Measurements from ENCODE around the gene DCST2. TPM values are rescaled to one million over a fixed set of nuclear protein-coding genes. Genes with fewer than 3 reads are reported as not detected.

DCST2 gene
- total RNA-seq, 1 donor from 2014 or later: not detected

DNA sequence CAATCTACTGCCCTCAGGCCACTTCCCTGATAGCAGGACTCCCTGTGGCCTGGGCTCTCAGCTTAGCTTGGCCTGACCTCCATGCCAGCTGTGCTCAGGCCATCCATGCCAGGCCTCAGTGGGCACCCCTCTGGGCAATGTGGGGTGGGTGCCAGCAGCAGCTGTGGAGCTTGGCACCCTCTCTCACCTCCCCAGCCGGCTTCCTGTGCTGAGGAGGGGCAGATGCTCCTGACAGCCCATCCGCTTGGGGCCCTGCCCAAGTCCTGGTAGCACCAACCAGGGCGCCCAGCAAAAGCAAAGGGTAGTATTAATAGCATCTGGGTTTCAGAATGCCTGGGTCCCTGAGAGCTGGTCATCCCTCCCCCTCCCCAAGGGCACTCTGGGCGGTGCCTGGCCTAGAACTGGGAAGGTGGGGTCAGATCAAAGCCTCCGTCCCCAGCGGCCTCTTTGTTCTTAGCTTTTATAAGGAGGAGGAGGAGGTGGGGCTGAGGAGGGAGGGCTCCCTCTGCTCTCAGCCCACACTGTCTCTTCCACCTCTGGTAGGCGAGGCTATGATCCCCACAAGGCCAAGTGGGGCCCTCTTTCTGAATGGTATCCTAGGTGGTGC is 36.1 kb upstream of the DCST2 start:
- H3K27ac ChIP-seq (ENCODE audit: low read depth, low read length): no peak overlapping the region
- H3K4me3 ChIP-seq (ENCODE audit: low read length in 3 of 3): no peak overlapping the region
- H3K9me3 ChIP-seq (ENCODE audit: control insufficient read depth in 3 of 3, low read length in 3 of 3): no peaks in the 10 kb centered on the region
- no peak overlapping the region for H3K9ac ChIP-seq (ENCODE audit: low read depth in 1 of 3, low read length in 3 of 3)
- H3K27me3 ChIP-seq (ENCODE audit: control insufficient read depth in 3 of 3, insufficient read depth in 3 of 3, low read length in 3 of 3): no peaks in the 10 kb centered on the region
- no peaks in the 10 kb centered on the region for H3K36me3 ChIP-seq (ENCODE audit: control insufficient read depth in 3 of 3, insufficient read depth in 3 of 3, low read length in 3 of 3)
- H3K4me1 ChIP-seq (ENCODE audit: control insufficient read depth in 3 of 3, insufficient read depth in 3 of 3, low read length in 3 of 3): peaks cover 10 to 18% (median 11%) of the 10 kb centered on the region in 3 donors

GRCh38 chr1:155068599-155068998 is 35.0 kb upstream of the DCST2 start:
- no peak overlapping the region for H3K9ac ChIP-seq (ENCODE audit: low read depth in 1 of 3, low read length in 3 of 3)
- no peak overlapping the region for H3K4me3 ChIP-seq (ENCODE audit: low read length in 3 of 3)
- no peaks in the 10 kb centered on the region for H3K36me3 ChIP-seq (ENCODE audit: control insufficient read depth in 3 of 3, insufficient read depth in 3 of 3, low read length in 3 of 3)

GRCh38 chr1:155066777-155067176 is 33.2 kb upstream of the DCST2 start:
- peaks cover 26 to 39% (median 28%) of the 10 kb centered on the region in 3 donors for H3K4me1 ChIP-seq (ENCODE audit: control insufficient read depth in 3 of 3, insufficient read depth in 3 of 3, low read length in 3 of 3)
- H3K36me3 ChIP-seq (ENCODE audit: control insufficient read depth in 3 of 3, insufficient read depth in 3 of 3, low read length in 3 of 3): no peaks in the 10 kb centered on the region
- H3K27ac ChIP-seq (ENCODE audit: low read depth, low read length): no peak overlapping the region
- H3K27me3 ChIP-seq (ENCODE audit: control insufficient read depth in 3 of 3, insufficient read depth in 3 of 3, low read length in 3 of 3): no peaks in the 10 kb centered on the region
- no peak overlapping the region for H3K9ac ChIP-seq (ENCODE audit: low read depth in 1 of 3, low read length in 3 of 3)
- no peak overlapping the region for H3K4me3 ChIP-seq (ENCODE audit: low read length in 3 of 3)
- H3K9me3 ChIP-seq (ENCODE audit: control insufficient read depth in 3 of 3, low read length in 3 of 3): no peaks in the 10 kb centered on the region

More at GRCh38 chr1:155068599-155068998, 35.0 kb upstream of the DCST2 start:
- Histone ChIP-seq H3K27me3 (ENCODE audit: control insufficient read depth in 3 of 3, insufficient read depth in 3 of 3, low read length in 3 of 3) (no peaks in the 10 kb centered on the region), H3K4me1 (ENCODE audit: control insufficient read depth in 3 of 3, insufficient read depth in 3 of 3, low read length in 3 of 3) (peaks cover 10 to 22% (median 16%) of the 10 kb centered on the region in 3 donors), H3K9me3 (ENCODE audit: control insufficient read depth in 3 of 3, low read length in 3 of 3) (no peaks in the 10 kb centered on the region), H3K27ac (ENCODE audit: low read depth, low read length) (no peak overlapping the region)

- Histone ChIP-seq H3K9ac (ENCODE audit: low read depth in 1 of 3, low read length in 3 of 3) (no peak overlapping the region), H3K4me3 (ENCODE audit: low read length in 3 of 3) (no peak overlapping the region), H3K36me3 (ENCODE audit: control insufficient read depth in 3 of 3, insufficient read depth in 3 of 3, low read length in 3 of 3) (peaks cover 4 to 9% (median 5%) of the 10 kb centered on the region in 3 donors), H3K4me1 (ENCODE audit: control insufficient read depth in 3 of 3, insufficient read depth in 3 of 3, low read length in 3 of 3) (peaks cover 25 to 36% (median 28%) of the 10 kb centered on the region in 3 donors), H3K27ac (ENCODE audit: low read depth, low read length) (no peak overlapping the region), H3K9me3 (ENCODE audit: control insufficient read depth in 3 of 3, low read length in 3 of 3) (no peaks in the 10 kb centered on the region), H3K27me3 (ENCODE audit: control insufficient read depth in 3 of 3, insufficient read depth in 3 of 3, low read length in 3 of 3) (no peaks in the 10 kb centered on the region)
These were observed 31.4 kb upstream of the DCST2 start for GRCh38 chr1:155064832-155065429.

DNA sequence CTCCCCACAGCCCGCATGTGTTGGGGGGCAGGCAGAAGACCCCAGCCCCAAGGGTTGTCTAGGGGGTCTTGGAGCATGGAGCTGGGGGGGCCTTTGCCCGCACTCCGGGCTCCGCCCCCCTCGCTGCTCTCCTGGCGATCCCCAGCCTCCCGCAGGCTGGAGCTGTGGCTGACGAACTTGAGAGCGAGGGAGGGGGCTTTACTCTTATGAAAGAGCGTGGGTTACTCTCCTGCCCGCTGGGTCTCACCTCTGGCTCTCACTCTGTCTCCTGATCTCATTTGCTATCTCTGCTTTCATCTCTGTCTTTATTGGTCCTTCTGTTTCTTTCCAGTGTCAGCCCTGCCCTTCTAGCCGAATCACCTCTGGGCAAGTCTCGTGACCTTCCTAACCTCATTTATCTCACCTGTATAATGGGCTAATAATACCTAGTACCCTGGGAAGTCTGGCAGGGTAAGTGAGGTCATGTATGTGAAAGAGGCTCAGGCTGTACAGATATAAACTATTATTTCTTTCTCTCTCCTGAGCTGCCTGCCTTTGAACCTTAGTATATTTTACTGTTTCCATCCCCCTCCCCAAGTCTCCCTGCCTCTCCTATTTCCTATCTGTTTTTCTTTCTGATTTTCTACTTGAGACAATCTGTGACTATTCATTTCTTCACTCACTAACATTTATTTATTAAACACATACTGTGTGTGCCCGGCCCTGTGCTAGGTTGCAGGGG is 30.7 kb upstream of the DCST2 start:
- Histone ChIP-seq H3K9me3 (ENCODE audit: control insufficient read depth in 3 of 3, low read length in 3 of 3) (no peaks in the 10 kb centered on the region), H3K27ac (ENCODE audit: low read depth, low read length) (no peak overlapping the region), H3K9ac (ENCODE audit: low read depth in 1 of 3, low read length in 3 of 3) (peak overlapping the region in 2 of 3 donors; percentile 51 to 88), H3K4me1 (ENCODE audit: control insufficient read depth in 3 of 3, insufficient read depth in 3 of 3, low read length in 3 of 3) (peaks cover 24 to 30% (median 28%) of the 10 kb centered on the region in 3 donors), H3K36me3 (ENCODE audit: control insufficient read depth in 3 of 3, insufficient read depth in 3 of 3, low read length in 3 of 3) (peaks cover 4 to 12% (median 8%) of the 10 kb centered on the region in 3 donors), H3K4me3 (ENCODE audit: low read length in 3 of 3) (peak overlapping the region; percentile 82 to 88 (median 83)), H3K27me3 (ENCODE audit: control insufficient read depth in 3 of 3, insufficient read depth in 3 of 3, low read length in 3 of 3) (no peaks in the 10 kb centered on the region)

GRCh38 chr1:155063550-155064110 is 30.0 kb upstream of the DCST2 start, which contains the start of gene EFNA4:
Gene EFNA4, plus strand, starts transcription at chr1:155063740. Its CDS starts 84 bp downstream, at chr1:155063824.
- H3K4me3 ChIP-seq (ENCODE audit: low read length in 3 of 3): peak within 1 kb of the TSS; percentile 82 to 88 (median 83)
- H3K9ac ChIP-seq (ENCODE audit: low read depth in 1 of 3, low read length in 3 of 3): peak within 1 kb of the TSS; percentile 70 to 88 (median 82)
- peaks cover 24 to 30% (median 28%) of the 10 kb centered on the region in 3 donors for H3K4me1 ChIP-seq (ENCODE audit: control insufficient read depth in 3 of 3, insufficient read depth in 3 of 3, low read length in 3 of 3)
- no peaks in the 10 kb centered on the region for H3K27me3 ChIP-seq (ENCODE audit: control insufficient read depth in 3 of 3, insufficient read depth in 3 of 3, low read length in 3 of 3)
- peak within 1 kb of the TSS; percentile 44 for H3K27ac ChIP-seq (ENCODE audit: low read depth, low read length)
- H3K9me3 ChIP-seq (ENCODE audit: control insufficient read depth in 3 of 3, low read length in 3 of 3): no peaks in the 10 kb centered on the region
- peaks cover 6 to 14% (median 9%) of the 10 kb centered on the region in 3 donors for H3K36me3 ChIP-seq (ENCODE audit: control insufficient read depth in 3 of 3, insufficient read depth in 3 of 3, low read length in 3 of 3)

DNA sequence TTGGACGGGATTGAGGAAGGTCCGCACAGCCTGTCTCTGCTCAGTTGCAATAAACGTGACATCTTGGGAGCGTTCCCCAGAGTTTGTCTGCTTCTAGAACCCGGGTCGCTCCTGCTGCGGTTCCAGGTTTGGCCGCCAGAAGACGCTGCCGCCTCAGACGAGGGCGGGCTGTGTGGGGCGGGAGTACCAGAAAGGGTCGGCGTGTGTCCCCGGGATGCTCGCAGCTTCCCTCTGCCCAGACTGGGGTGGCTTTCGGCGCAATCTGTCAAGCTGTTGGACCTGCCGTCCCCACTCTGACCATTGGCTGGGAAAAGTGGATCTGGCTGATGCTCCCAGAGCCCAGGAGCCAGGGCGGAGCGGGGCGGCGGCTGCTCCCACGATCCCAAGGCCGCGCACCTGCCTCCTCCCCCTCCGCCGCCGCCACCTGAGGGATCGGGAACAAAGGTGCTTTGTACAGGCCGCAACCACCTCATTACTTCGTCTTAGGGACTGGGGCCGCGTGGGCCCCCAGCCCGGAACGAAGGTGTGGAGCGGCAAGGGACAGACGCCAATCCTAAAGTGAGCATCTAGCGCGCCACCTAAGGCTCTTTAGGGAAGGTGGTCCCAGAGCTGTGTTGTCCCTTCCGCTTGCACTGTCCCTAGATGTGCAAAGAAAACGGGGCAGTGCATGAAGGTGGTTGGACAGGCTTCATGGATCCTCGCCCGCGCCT is 29.3 kb upstream of the DCST2 start:
- no peaks in the 10 kb centered on the region for H3K9me3 ChIP-seq (ENCODE audit: control insufficient read depth in 3 of 3, low read length in 3 of 3)
- no peak overlapping the region for H3K27ac ChIP-seq (ENCODE audit: low read depth, low read length)

DNA sequence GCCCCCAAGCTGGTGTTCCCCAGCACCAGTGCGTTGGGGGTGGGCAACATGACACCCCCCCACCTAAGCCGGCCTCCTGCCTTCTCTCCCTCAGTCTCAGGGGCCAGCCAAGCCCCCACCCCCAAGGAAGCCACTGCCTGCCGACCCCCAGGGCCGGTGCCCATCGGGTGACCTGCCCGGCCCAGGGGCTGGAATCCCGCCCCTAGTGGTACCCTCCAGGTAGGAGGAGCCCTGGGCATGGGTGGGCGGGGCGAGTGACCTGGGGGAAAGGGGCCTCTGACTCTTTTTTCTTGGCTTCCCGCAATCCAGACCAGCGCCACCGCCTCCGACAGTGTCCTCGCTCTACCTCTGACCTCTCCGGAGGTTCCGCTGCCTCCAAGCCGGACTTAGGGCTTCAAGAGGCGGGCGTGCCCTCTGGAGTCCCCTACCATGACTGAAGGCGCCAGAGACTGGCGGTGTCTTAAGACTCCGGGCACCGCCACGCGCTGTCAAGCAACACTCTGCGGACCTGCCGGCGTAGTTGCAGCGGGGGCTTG is 28.6 kb upstream of the DCST2 start:
- Histone ChIP-seq H3K27ac (ENCODE audit: low read depth, low read length) (no peak overlapping the region), H3K36me3 (ENCODE audit: control insufficient read depth in 3 of 3, insufficient read depth in 3 of 3, low read length in 3 of 3) (peaks cover 18 to 27% (median 21%) of the 10 kb centered on the region in 3 donors), H3K9ac (ENCODE audit: low read depth in 1 of 3, low read length in 3 of 3) (no peak overlapping the region), H3K4me1 (ENCODE audit: control insufficient read depth in 3 of 3, insufficient read depth in 3 of 3, low read length in 3 of 3) (peaks cover 24 to 30% (median 28%) of the 10 kb centered on the region in 3 donors), H3K27me3 (ENCODE audit: control insufficient read depth in 3 of 3, insufficient read depth in 3 of 3, low read length in 3 of 3) (no peaks in the 10 kb centered on the region), H3K4me3 (ENCODE audit: low read length in 3 of 3) (no peak overlapping the region), H3K9me3 (ENCODE audit: control insufficient read depth in 3 of 3, low read length in 3 of 3) (no peaks in the 10 kb centered on the region)

More for the DNA sequence above, 29.3 kb upstream of the DCST2 start:
- Histone ChIP-seq H3K27me3 (ENCODE audit: control insufficient read depth in 3 of 3, insufficient read depth in 3 of 3, low read length in 3 of 3) (no peaks in the 10 kb centered on the region), H3K9ac (ENCODE audit: low read depth in 1 of 3, low read length in 3 of 3) (peak overlapping the region; percentile 70 to 88 (median 82)), H3K36me3 (ENCODE audit: control insufficient read depth in 3 of 3, insufficient read depth in 3 of 3, low read length in 3 of 3) (peaks cover 13 to 20% (median 16%) of the 10 kb centered on the region in 3 donors), H3K4me3 (ENCODE audit: low read length in 3 of 3) (peak overlapping the region; percentile 82 to 88 (median 83)), H3K4me1 (ENCODE audit: control insufficient read depth in 3 of 3, insufficient read depth in 3 of 3, low read length in 3 of 3) (peaks cover 24 to 30% (median 28%) of the 10 kb centered on the region in 3 donors)

Measured in skeletal muscle tissue (tissue), 4 donors.